Activated CD4-positive, alpha-beta T cell treated with anti-CD3 and anti-CD28 coated beads, Interleukin-2, Interleukin-6, amounts not matched to agents 100 ng/mL and 50 ng/mL, durations not matched to agents 16 hours and 8 hours (primary cell): ENCODE data around the gene TRABD.
"Not testable (repeated sequence)": the region's sequence is repeated elsewhere in the genome, so short reads cannot be mapped to it uniquely, and the experiment has no call there.

Experiments
- DNase-seq: peaks from one replicate; pipeline ENCODE4 v3.0.0-alpha.2; 2020

The TRABD gene

DNA sequence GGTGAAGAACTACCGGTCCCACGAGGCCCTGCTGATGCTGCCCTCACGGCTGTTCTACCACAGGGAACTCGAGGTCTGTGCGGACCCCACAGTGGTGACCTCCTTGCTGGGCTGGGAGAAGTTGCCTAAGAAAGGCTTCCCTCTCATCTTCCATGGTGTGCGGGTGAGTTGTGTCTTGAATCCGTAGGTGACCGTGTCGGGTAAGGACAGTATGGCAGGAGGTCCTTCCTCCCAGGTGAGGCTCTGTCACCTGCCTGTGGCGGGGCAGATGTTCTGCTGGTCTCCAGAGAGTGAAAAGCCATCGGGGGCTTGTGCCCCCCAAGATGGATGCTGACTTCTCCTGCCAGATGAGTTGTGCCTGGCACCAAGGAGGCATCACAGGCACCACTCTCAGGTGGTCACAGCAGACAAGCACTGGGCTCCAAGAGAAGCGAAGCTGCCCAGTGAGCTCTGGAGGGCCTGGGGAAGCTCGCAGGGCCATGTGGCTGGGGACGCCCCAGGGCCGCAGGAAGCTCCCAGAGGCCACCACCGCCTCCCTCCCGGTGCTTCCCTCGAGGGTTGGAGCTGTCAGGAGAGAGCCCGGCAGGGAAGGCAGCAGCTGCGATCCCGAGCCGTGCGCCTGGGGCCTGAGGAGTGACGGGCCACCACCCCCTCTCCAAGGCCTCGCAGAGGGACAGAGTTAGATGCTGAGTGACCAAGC is 32.5 kb upstream of the TRABD start:
- DNase-seq, result no peak

- DNase-seq, result no peak
These were observed 32.0 kb upstream of the TRABD start for GRCh38 chr22:50153756-50154140.

GRCh38 chr22:50157709-50158375 is 27.9 kb upstream of the TRABD start:
- no peak for DNase-seq

GRCh38 chr22:50160947-50161346 is 24.8 kb upstream of the TRABD start:
- DNase-seq, result no peak

DNA sequence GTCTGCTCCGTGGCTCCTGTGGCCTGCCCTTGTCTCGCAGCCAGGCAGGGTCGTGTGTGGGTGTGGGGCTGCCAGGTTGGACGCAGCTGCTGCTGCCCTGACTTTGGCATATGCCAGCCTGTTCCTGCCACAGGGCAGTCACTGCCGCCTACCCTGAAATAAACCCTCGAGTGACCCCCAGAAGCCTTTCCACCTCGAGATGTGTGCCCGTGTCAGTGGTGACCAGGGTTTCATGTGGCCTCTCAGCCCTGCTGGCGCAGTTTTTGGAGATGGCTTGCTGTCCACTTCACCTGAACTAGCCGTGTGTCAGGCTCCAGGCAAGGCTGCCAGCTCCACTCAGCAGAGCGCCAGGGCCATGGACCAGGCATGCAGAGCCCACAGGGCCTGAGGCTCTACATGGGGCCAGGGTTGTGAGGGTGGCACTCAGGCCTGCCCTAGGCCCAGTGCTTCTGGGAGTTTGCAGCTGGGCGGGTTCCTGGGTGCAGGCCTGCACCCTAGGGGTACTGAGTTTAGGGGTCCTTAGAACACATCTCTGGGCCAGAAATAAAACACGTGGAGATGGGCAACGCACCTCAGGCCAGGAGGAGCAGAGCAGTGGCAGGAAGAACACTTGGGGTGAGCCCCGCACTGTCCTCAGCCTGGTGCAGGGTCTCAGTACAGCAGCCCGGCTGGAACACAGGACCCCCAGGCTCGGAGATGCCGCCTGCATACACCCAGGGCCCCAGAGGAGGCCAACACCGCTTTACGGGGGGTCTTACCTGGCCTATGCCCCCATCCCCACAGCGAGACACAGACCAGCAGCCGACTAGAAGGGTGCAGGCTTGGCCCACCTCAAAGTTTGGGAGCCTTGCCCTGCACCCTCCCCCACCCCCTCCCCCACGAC is 24.0 kb upstream of the TRABD start:
- DNase-seq, result no peak

DNA sequence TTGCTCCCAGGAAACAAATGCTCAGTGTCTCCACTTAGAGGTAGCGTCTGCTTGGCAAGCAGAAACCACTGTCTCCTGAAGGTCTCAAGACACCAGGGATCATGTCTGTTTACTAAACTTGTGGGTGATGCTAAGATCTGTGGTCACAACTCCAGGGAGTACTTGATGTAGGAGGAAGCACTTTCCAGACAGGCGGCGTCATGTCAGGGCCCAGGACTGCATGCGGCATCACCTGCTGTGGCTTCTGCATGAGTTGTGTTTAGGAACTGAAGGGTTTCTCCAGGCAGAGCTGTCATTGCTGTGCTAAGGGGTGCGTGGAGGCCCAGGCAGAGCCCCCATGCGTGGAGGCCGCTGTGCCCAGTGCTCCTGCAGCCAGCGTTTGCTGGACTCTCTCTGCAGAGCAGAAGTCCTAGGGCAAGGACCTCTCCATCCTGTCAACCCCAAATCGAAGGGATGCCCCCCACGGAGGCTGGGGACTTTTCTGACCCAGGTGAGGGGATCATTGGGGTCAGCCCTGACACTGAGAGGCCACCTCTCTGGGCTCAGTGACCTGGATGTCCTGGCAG is 23.2 kb upstream of the TRABD start:
- no peak for DNase-seq

- DNase-seq, result no peak
These were observed 20.1 kb upstream of the TRABD start for GRCh38 chr22:50165436-50166123.

- no peak for DNase-seq
These were observed 17.8 kb upstream of the TRABD start for GRCh38 chr22:50167689-50168489.

DNA sequence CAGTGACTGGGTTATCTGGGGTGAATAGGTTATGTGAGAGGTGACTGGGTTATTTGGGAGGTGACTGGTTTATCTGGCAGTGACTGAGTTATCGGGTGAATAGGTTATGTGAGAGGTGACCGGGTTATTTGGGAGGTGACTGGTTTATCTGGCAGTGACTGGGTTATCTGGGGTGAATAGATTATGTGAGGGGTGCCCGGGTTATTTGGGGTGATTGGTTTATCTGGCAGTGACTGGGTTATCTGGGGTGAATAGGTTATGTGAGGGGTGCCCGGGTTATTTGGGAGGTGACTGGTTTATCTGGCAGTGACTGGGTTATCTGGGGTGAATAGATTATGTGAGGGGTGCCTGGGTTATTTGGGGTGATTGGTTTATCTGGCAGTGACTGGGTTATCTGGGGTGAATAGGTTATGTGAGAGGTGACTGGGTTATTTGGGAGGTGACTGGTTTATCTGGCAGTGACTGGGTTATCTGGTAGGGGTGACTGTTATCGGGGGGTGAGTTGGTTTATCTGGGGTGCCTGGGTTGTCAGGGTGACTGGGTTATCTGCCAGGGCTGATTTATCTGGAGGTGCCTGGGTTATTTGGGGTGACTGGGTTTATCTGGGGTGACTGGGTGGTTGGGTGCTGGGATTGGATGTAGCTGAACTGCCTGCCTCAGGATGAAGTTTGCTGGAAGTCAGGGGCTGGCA is 17.1 kb upstream of the TRABD start:
- not testable (repeated sequence) for DNase-seq

GRCh38 chr22:50169181-50169759 is 16.4 kb upstream of the TRABD start:
- no peak for DNase-seq

GRCh38 chr22:50169774-50170341 is 15.9 kb upstream of the TRABD start:
- peak; percentile 79 for DNase-seq

GRCh38 chr22:50170453-50171318 is 15.0 kb upstream of the TRABD start, which contains the start of gene PANX2:
TSS of gene PANX2 (plus strand) at chr22:50170731. CDS start at chr22:50170731, 0 bp downstream.
- no peak for DNase-seq

DNA sequence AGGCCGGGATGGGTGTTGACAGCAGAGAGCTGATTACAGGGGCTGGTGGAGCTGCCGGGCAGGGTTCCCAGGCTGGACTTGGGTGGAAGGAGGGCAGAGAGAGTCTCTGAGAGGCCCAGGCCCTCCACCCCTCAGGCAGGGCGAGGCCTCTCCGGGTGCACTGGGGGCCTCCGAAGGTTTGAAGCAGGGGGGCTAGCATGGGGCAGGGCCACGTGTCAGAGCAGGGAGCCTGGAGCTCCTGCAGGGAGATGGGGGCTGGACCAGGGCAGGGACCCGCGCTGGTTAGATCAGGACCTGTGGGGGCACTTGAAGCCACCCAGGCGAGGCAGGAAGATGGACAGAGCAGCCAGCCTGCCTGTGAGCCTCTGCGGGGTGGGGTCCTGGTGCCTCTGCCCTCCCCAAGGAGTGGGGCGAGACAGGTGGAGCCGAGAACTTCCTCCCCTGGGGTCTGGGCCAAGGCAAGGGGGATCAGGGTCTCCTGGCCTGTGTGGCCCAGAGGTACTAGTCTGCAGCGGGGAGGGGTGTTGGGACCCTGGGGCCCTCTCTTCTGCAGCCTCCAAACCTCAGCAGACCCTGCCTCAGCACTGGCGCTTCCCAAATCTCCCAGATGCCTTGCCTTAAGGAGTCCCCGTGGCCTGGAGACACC is 14.3 kb upstream of the TRABD start:
- DNase-seq, result no peak

DNA sequence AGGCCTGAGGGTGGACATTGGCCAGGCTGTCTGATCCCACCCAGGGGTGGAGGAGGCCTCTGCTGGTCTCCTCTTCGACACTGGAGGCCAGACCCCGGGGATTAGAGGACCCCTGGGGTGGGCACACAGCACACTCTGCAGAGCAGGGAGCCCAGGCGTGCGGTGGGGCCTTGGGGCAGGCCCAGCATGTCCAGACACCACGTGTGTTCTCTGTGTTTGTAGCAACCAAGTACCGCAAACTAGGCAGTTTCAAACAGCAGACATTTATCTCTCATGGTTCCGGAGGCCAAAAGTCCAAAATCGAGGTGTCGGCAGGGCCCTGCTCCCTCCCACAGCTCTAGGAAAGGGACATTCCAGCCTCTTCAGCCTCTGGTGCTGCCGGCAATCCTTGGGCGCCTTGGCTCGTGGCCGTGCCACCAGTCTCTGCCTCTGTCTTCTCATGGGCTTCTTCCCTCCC is 13.7 kb upstream of the TRABD start:
- no peak for DNase-seq

- DNase-seq, result no peak
These were observed 12.3 kb upstream of the TRABD start for GRCh38 chr22:50173311-50173982.

DNA sequence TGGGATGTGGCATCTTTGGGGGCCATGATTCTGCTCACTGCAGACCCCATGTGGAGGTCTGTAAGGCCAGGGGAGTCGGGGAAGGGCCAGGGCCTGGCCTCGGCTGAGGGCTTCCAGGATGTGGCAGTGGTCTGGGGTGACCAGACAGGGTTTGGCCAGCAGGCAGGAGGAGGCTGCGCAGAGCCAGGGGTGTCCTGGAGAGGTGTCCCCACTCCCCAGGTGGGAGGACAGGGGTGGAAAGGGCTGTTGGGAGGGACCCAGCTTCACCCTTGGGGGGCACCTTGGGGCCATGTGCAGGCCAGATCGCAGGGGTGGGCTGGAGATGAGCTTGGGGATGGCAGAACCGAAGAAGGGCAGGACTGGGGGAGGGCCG is 11.7 kb upstream of the TRABD start:
- DNase-seq, result no peak

- DNase-seq, result no peak
These were observed 11.1 kb upstream of the TRABD start for GRCh38 chr22:50174382-50175190.

DNA sequence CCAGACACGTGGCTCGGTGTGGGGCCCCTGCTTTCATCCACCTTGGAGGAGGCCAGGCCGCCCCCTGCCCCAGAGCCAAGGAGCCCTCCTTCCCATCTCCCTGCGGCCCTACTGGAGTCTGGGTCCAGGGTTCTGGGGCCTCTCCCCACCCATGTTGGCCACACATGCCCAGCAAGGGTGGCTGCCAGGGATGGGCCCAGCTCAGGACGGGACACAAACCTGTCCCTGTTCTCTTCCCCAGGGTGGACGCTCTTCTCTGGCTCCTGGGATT is 10.6 kb upstream of the TRABD start:
- no peak for DNase-seq
